Measurements from ENCODE around the gene HUS1.
A peak's percentile ranks its signal among the peaks of the same experiment; 100 is the strongest.

The HUS1 gene

GRCh38 chr7:47979832-47980181, 392 bp upstream of the HUS1 start:
- no peak for DNase-seq

DNA sequence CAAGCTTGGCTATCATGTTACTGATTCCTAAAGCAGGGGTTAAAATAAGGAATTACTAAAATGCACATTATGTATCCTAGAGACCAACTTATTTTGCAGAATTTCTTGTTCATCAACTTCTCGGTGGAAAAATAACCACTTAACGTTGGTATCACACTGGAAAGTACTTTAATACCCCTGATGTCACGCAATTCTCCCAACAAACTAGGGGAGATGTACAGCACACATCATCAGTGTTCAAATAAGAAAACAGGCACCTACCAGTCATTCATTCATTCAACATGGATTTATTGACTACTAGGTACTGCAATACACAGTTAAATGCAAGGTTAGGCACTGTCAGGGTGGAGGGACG, 648 bp downstream of the HUS1 start:
- no peak for DNase-seq

- no peak for DNase-seq
Observed at GRCh38 chr7:47973739-47974138, 5.7 kb downstream of the HUS1 start.

- DNase-seq = no peak
Observed at GRCh38 chr7:47970761-47971160, 8.7 kb downstream of the HUS1 start.

GRCh38 chr7:47968847-47969774, 10.3 kb downstream of the HUS1 start:
- DNase-seq = peak; percentile 62

DNA sequence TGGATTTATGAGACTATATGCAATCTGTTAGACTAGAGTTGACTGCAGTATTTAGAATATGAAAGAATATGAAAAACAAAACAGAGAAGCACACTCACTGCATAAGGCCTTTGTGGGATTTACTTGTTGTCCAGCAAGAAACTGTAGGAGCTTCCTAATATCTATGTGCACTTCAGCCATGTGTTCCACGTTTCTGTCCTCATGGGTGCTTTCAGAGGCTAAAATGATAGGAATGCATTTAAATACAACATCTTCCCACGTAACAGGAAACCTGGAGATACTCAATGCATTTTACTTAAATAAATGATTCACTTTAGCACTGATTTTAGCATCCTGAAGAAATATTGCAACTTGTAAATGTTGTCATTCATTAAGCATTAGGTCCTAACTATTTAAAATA, 11.7 kb downstream of the HUS1 start:
- DNase-seq = no peak

- DNase-seq = no peak
Observed at GRCh38 chr7:47967123-47967522, 12.3 kb downstream of the HUS1 start.

GRCh38 chr7:47965456-47965855, 14.0 kb downstream of the HUS1 start:
- no peak for DNase-seq

DNA sequence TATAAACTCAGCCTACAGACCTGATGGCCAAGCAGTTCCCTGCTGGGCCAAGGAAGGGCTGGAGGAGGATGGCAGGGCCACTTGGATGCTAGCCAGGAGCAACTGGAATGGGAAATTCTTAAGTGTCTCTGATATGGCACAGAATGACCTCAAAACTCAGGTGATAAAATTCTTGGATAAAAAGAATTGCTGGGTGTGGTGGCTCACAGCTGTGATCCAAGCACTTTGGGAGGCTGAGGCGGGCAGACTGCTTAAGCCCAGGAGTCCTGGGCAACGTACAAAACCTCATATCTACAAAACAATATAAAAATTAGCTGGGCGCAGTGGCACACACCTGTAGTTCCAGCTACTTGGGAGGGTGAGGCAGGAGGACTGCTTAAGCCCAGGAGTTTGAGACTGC, 17.2 kb downstream of the HUS1 start:
- DNase-seq = no peak

DNA sequence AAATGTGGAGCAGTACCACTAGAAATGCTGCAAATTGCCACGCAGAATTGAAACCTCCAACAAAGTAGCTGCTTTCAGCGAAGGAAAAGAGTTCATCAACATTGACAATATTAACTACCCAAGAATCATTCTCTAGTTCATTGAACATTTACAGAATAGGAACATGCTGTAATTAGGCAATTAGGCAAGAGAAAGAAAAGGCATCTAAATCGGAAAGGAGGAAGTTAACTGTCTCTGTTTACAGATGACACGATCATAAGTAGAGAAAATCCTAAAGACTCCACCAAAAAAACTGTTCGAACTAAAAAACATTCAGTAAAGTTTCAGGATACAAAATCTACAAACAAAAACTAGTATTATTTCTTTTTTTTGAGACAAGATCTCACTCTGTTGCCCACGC, 22.3 kb downstream of the HUS1 start:
- DNase-seq = no peak

GRCh38 chr7:47956220-47956619, 23.2 kb downstream of the HUS1 start:
- DNase-seq = no peak

- peak; percentile 43 for DNase-seq
Observed at GRCh38 chr7:47954231-47954911, 25.0 kb downstream of the HUS1 start.

- no peak for DNase-seq
Observed at GRCh38 chr7:47953822-47954221, 25.6 kb downstream of the HUS1 start.

- DNase-seq = no peak
Observed at GRCh38 chr7:47952224-47952623, 27.2 kb downstream of the HUS1 start.

DNA sequence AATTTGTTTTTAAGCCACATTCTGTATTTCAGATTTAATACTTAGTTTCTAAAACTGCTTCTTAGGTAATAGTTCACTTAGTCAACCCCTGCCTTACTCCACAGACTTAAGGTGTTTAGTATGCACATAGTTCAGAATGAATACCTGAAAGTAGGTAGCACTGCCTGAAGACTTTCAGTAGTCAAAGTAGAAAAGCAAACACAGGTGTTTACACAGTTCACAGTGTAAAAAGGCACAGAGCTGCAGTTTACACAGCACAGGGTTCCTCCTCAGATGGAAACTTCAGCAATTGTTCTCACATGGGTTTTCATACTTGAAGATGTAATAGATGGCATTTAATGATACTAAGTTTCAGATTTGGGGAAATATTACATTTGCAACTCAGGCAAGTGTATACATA, 28.0 kb downstream of the HUS1 start:
- DNase-seq = no peak

GRCh38 chr7:47950714-47951113, 28.7 kb downstream of the HUS1 start:
- DNase-seq = no peak

DNA sequence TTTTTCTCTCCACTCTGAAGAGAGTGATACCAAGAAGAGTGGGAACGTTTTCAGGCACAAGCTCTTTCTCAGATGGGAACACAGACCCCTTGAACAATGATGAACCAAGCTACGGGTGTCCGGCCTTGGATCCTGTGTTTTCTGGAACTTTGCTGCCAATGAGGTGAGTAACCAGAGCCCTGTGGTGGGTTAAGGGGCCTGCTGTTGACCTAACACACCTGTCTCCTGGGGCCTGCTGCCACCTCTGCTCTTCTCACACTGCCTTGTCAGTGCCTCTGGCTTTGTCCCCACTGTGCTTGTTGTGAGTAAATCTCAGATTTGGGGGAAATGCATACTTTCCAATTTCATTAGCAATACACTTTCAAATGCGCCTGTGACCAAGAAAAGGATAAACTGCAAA, 29.7 kb downstream of the HUS1 start:
- DNase-seq = no peak

DNA sequence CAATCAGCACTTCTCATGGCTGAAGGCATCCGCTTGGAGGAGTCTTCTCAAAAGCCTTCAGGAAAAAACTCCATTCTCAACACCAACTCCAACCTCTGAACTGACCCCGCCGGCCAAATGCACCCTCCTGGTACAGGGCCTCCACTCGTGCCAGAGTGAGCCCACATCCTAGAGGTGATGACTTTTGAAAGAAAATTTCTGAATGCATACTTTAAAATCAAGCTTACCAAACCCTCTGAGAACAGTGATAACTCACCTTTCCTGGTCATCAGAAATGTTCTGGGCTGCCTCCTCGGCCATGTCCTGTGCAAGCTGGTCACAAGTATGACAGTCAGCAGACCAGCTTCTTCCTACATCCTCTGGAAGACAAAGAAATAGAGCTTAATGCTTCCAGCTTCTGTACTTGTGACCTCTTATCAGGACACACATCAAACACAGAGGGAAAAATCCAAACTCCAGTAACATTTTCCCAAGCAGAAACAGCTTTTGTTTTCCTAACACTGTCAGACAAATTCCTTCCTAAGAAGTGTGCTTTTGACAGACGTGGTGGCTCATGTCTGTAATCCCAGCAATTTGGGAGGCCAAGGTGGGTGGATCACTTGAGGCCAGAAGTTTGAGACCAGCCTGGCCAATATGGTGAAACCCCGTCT, 31.1 kb downstream of the HUS1 start, which contains the start of gene PKD1L1:
PKD1L1 (minus strand) TSS at position 326 of the 650 bp plus-strand sequence; CDS start at position 300, 26 bp downstream.
- DNase-seq = peak; percentile 45

DNA sequence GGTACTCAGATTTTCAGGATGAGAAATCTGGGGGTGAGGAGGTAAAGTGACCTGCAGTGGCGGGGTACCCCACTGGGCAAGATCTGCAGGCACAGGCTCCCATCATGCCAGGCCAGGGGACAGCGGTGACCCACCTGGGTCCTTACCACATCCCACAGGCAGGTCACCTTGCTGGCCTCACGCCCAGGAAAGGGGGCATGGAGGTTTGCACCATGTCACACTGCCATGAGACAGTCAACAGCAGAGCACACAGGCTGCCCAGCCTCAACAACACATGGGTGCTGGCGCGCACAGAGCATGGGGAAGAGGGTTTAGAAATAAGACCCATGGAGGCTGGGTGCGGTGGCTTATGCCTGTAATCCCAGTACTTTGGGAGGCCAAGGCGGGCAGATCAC, 32.1 kb downstream of the HUS1 start:
- no peak for DNase-seq

GRCh38 chr7:47946581-47947354, 32.6 kb downstream of the HUS1 start:
- no peak for DNase-seq

DNA sequence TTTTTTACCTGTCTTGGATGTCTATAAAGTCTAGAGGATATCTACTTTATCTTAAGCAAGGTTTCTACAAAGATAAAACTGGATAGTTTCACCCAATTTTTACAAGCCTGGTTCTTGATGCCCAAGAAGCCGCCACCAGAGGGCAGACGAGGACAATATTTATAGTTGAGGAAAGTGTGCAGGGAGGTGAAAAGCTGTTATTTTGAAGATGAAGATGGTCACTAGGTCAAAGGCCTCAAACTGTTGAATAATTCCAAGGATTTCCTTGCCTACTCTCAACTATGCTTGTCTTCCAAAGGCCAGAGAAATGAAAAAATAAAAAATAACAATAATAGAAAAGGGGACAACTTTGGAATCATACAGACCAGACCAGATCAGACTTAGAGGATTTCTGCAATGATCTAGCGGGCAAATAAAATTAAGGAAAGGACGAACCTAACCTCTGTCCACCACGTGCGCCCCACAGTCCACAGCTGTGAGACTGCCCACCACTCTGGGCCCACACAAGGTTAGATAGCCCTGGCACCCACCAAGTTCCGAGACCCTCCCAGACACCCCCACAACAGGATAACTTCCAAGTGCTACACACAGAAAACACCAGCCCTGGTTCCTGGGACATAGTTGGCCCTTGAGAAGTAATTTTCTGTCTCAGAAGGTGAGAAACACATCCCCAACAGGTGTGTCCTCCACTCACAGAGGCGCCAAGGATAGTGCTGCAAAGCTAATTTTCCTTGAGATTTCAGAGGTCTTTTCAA, 34.0 kb downstream of the HUS1 start:
- DNase-seq = peak; percentile 67

All from fibroblast of skin of back (primary cell).